HG02588 (cell line): ENCODE results near the gene BCAP29.
A peak's percentile ranks its signal among the peaks of the same experiment; 100 is the strongest.
"Not testable (repeated sequence)": the region's sequence is repeated elsewhere in the genome, so short reads cannot be mapped to it uniquely, and the experiment has no call there.

ENCODE experiments used
- ATAC-seq: cut with Tn5 transposase; IDR thresholded peaks from one replicate; pipeline ENCODE4 v1.9.1; 2021; ENCODE audit warnings: mild to moderate bottlenecking, moderate library complexity; ENCODE audit not compliant: unreplicated experiment

Gene BCAP29

GRCh38 chr7:107579885-107580715 lies at the start of gene BCAP29:
Gene BCAP29 (plus strand): TSS chr7:107580246. CDS start chr7:107580773, 527 bp downstream.
- peak; percentile 91 for ATAC-seq

GRCh38 chr7:107530751-107531150 lies 49.3 kb upstream of the BCAP29 start:
- no peak for ATAC-seq

GRCh38 chr7:107534139-107534538 lies 45.9 kb upstream of the BCAP29 start:
- ATAC-seq = no peak

- not testable (repeated sequence) for ATAC-seq
Observed at GRCh38 chr7:107537228-107537627, 42.8 kb upstream of the BCAP29 start.

GRCh38 chr7:107538001-107538400 lies 42.0 kb upstream of the BCAP29 start:
- no peak for ATAC-seq

- ATAC-seq = no peak
Observed at GRCh38 chr7:107543338-107543993, 36.6 kb upstream of the BCAP29 start.

- no peak for ATAC-seq
Observed at GRCh38 chr7:107544848-107545591, 35.0 kb upstream of the BCAP29 start.

GRCh38 chr7:107551936-107552335 lies 28.1 kb upstream of the BCAP29 start:
- no peak for ATAC-seq

- ATAC-seq = no peak
Observed at GRCh38 chr7:107555893-107556292, 24.2 kb upstream of the BCAP29 start.

GRCh38 chr7:107559864-107560263 lies 20.2 kb upstream of the BCAP29 start:
- no peak for ATAC-seq

GRCh38 chr7:107560898-107561516 lies 19.0 kb upstream of the BCAP29 start:
- no peak for ATAC-seq

GRCh38 chr7:107563081-107563774 lies 16.8 kb upstream of the BCAP29 start:
- ATAC-seq = peak; percentile 49

GRCh38 chr7:107563775-107564552 lies 16.1 kb upstream of the BCAP29 start, which contains the start of the genes COG5 and DUS4L:
Gene COG5 (minus strand): TSS chr7:107563920. CDS start chr7:107563896, 24 bp downstream.
Gene DUS4L (plus strand): TSS chr7:107563971. CDS start chr7:107567071, 3,100 bp downstream.
- peak; percentile 97 for ATAC-seq

- no peak for ATAC-seq
Observed at GRCh38 chr7:107564553-107565298, 15.3 kb upstream of the BCAP29 start.

GRCh38 chr7:107570298-107570697 lies 9.7 kb upstream of the BCAP29 start:
- ATAC-seq = no peak

GRCh38 chr7:107573537-107573936 lies 6.5 kb upstream of the BCAP29 start:
- no peak for ATAC-seq

- ATAC-seq = no peak
Observed at GRCh38 chr7:107579554-107579884, 527 bp upstream of the BCAP29 start.

- ATAC-seq = no peak
Observed at GRCh38 chr7:107580716-107581383, 804 bp downstream of the BCAP29 start.
